ENCODE data around the gene ANKMY1.
"Not testable (repeated sequence)": the region's sequence is repeated elsewhere in the genome, so short reads cannot be mapped to it uniquely, and the experiment has no call there.

The ANKMY1 gene

GRCh38 chr2:240553956-240554480 lies 3.8 kb downstream of the ANKMY1 start:
- no peak for ATAC-seq

GRCh38 chr2:240551811-240552210 lies 6.0 kb downstream of the ANKMY1 start:
- no peak for ATAC-seq

- no peak for ATAC-seq
Observed at GRCh38 chr2:240551288-240551687, 6.5 kb downstream of the ANKMY1 start.

- no peak for ATAC-seq
Observed at GRCh38 chr2:240539906-240540305, 17.9 kb downstream of the ANKMY1 start.

GRCh38 chr2:240539101-240539500 lies 18.7 kb downstream of the ANKMY1 start:
- ATAC-seq: not testable (repeated sequence)

GRCh38 chr2:240538031-240538780 lies 19.6 kb downstream of the ANKMY1 start:
- no peak for ATAC-seq

GRCh38 chr2:240532031-240532775 lies 25.6 kb downstream of the ANKMY1 start:
- ATAC-seq: no peak

GRCh38 chr2:240531038-240531437 lies 26.8 kb downstream of the ANKMY1 start:
- ATAC-seq: no peak

GRCh38 chr2:240530181-240530580 lies 27.6 kb downstream of the ANKMY1 start:
- ATAC-seq: no peak

- no peak for ATAC-seq
Observed at GRCh38 chr2:240529344-240529999, 28.3 kb downstream of the ANKMY1 start.

- ATAC-seq: no peak
Observed at GRCh38 chr2:240528406-240529040, 29.3 kb downstream of the ANKMY1 start.

- no peak for ATAC-seq
Observed at GRCh38 chr2:240527153-240527750, 30.5 kb downstream of the ANKMY1 start.

- no peak for ATAC-seq
Observed at GRCh38 chr2:240526521-240526920, 31.3 kb downstream of the ANKMY1 start.

GRCh38 chr2:240525802-240526201 lies 32.0 kb downstream of the ANKMY1 start:
- ATAC-seq: no peak

GRCh38 chr2:240524963-240525718 lies 32.6 kb downstream of the ANKMY1 start:
- ATAC-seq: no peak

GRCh38 chr2:240523451-240524281 lies 34.1 kb downstream of the ANKMY1 start:
- ATAC-seq: no peak

- ATAC-seq: no peak
Observed at GRCh38 chr2:240522406-240522805, 35.4 kb downstream of the ANKMY1 start.

- not testable (repeated sequence) for ATAC-seq
Observed at GRCh38 chr2:240521885-240522284, 35.9 kb downstream of the ANKMY1 start.

- no peak for ATAC-seq
Observed at GRCh38 chr2:240520974-240521350, 36.8 kb downstream of the ANKMY1 start.

- no peak for ATAC-seq
Observed at GRCh38 chr2:240520130-240520973, 37.4 kb downstream of the ANKMY1 start.
